ENCODE measurements around the gene EFCAB6.

DNA sequence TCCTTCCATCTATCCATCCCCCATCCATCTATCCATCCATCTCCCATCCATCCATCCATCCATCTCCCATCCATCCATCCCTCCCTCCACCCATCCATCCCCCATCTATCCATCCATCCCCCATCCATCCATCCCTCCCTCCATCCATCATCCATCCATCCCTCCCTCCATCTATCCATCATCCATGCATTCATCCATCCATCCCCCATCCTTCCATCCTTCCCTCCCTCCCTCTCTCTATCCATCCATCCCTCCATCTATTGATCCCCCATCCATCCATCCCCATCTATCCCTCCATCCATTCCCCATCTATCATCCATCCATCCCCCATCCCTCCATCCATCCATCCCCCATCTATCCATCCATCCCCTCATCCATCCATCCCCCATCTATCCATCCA, 303.6 kb downstream of the EFCAB6 start:
- no peak for TF ChIP-seq POLR2A (IDR thresholded peaks at IDR 0.05)
- TF ChIP-seq, protein P1, sequence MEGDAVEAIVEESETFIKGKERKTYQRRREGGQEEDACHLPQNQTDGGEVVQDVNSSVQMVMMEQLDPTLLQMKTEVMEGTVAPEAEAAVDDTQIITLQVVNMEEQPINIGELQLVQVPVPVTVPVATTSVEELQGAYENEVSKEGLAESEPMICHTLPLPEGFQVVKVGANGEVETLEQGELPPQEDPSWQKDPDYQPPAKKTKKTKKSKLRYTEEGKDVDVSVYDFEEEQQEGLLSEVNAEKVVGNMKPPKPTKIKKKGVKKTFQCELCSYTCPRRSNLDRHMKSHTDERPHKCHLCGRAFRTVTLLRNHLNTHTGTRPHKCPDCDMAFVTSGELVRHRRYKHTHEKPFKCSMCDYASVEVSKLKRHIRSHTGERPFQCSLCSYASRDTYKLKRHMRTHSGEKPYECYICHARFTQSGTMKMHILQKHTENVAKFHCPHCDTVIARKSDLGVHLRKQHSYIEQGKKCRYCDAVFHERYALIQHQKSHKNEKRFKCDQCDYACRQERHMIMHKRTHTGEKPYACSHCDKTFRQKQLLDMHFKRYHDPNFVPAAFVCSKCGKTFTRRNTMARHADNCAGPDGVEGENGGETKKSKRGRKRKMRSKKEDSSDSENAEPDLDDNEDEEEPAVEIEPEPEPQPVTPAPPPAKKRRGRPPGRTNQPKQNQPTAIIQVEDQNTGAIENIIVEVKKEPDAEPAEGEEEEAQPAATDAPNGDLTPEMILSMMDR (IDR thresholded peaks at IDR 0.05): no peak
